ENCODE measurements around the gene PRAMEF27.
"Not testable (repeated sequence)": the region's sequence is repeated elsewhere in the genome, so short reads cannot be mapped to it uniquely, and the experiment has no call there.

Gene PRAMEF27

GRCh38 chr1:13056475-13056874 lies at the start of gene PRAMEF27:
Gene PRAMEF27 (minus strand): TSS chr1:13056575. CDS start chr1:13053659, 2,916 bp downstream.
- not testable (repeated sequence) for H3K4me3 ChIP-seq (ENCODE audit: low read depth, low read length); DNase-seq (ENCODE audit: low read depth)

- not testable (repeated sequence) for H3K4me3 ChIP-seq (ENCODE audit: low read depth, low read length); DNase-seq (ENCODE audit: low read depth)
Observed at GRCh38 chr1:13070474-13070873, 14.1 kb upstream of the PRAMEF27 start, which contains the start of gene PRAMEF25. Gene PRAMEF25 (plus strand): TSS chr1:13070774. CDS start chr1:13073694, 2,920 bp downstream.

GRCh38 chr1:13019846-13020245 lies 36.5 kb downstream of the PRAMEF27 start:
- not testable (repeated sequence) for DNase-seq (ENCODE audit: low read depth); H3K4me3 ChIP-seq (ENCODE audit: low read depth, low read length)

- DNase-seq (ENCODE audit: low read depth) = not testable (repeated sequence)
Observed at GRCh38 chr1:13011932-13012331, 44.4 kb downstream of the PRAMEF27 start.

GRCh38 chr1:13009348-13009747 lies 47.0 kb downstream of the PRAMEF27 start:
- not testable (repeated sequence) for DNase-seq (ENCODE audit: low read depth); H3K4me3 ChIP-seq (ENCODE audit: low read depth, low read length)

More at GRCh38 chr1:13011932-13012331, 44.4 kb downstream of the PRAMEF27 start:
- not testable (repeated sequence) for H3K4me3 ChIP-seq (ENCODE audit: low read depth, low read length)

GRCh38 chr1:13005732-13006131 lies 50.6 kb downstream of the PRAMEF27 start:
- not testable (repeated sequence) for H3K4me3 ChIP-seq (ENCODE audit: low read depth, low read length); DNase-seq (ENCODE audit: low read depth)

All from LNCaP clone FGC (cell line).